Muscle of leg (tissue), 11 donors: ENCODE measurements around the gene POLA1. TPM values are rescaled to one million over a fixed set of nuclear protein-coding genes. Genes with fewer than 3 reads are reported as not detected.

Experiments used
- DNase-seq: peaks from one replicate; pipeline ENCODE4 v3.0.0; 2013
- H3K27ac ChIP-seq: one replicate; pipeline ENCODE4 v1.5.1; 2013; ENCODE audit warnings: mild to moderate bottlenecking, low read length, control low read depth
- H3K27me3 ChIP-seq: one replicate; pipeline ENCODE4 v1.6.1; 2013; ENCODE audit warnings: low read length; ENCODE audit not compliant: control insufficient read depth, insufficient read depth
- H3K36me3 ChIP-seq: one replicate; pipeline ENCODE4 v1.6.1; 2013; ENCODE audit warnings: low read length; ENCODE audit not compliant: control insufficient read depth, insufficient read depth
- H3K4me1 ChIP-seq: one replicate; pipeline ENCODE4 v1.6.1; 2013; ENCODE audit warnings: low read length; ENCODE audit not compliant: control insufficient read depth, insufficient read depth
- H3K4me3 ChIP-seq: one replicate; pipeline ENCODE4 v1.5.1; 2013; ENCODE audit warnings: low read length, control low read depth
- H3K9me3 ChIP-seq: replicated peaks from 2 replicates; pipeline ENCODE4 v1.6.1; 2013; ENCODE audit warnings: low read depth, low read length; ENCODE audit not compliant: control insufficient read depth
- WGBS: methylation state at CpG from one replicate; pipeline ENCODE4 v1.1.5; 2013; ENCODE audit warnings: missing lambda C conversion rate; ENCODE audit not compliant: insufficient coverage; 5-methylcytosine and 5-hydroxymethylcytosine counted together
- polyA plus RNA-seq, 8 donors: library from polyadenylated mRNA; unstranded; fragments of 120-200 nt; gene quantifications; one replicate each; pipeline versions ENCODE4 v1.2.1 to v1.2.3, GENCODE V29; 2013; ENCODE audit warnings: inconsistent platforms in 1 of 8, low replicate concordance in 1 of 8; ENCODE audit not compliant: insufficient read length in 8 of 8, insufficient read depth in 1 of 8
- total RNA-seq: library from RNA; stranded (reverse); fragments of 120-200 nt; gene quantifications from one replicate; pipeline ENCODE4 v1.2.4, GENCODE V29; 2013

The POLA1 gene
- total and polyA plus RNA-seq, 9 donors = 10.9 to 19.9 (median 16.3) TPM

DNA sequence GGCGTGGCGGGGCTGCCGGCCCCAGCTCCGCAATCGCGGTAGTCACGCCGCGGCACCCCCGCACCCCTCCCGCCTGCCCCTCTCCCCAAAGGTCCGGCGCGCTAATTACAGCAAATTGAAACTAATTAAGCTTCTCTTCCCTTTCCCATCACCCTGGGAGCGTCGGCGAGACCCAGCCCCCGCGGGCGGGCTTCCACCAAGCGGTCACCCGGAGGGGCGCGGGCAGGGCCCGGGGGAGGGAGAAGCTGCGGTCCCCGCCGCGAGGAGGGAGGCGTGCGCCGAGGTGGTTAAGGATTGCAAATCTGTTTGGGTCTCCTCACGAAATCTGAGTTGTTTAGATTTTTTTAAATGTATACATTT is 308.9 kb downstream of the POLA1 start:
- no peak overlapping the region for H3K4me3 ChIP-seq
- H3K4me1 ChIP-seq = peaks cover 12% of the 10 kb centered on the region
- peaks cover 75% of the 10 kb centered on the region for H3K27me3 ChIP-seq
- H3K36me3 ChIP-seq = no peaks in the 10 kb centered on the region
- no peak overlapping the region for H3K27ac ChIP-seq
- 21% methylated on average over 9 of the region's 33 CpGs for WGBS
- DNase-seq = no peak
- no peaks in the 10 kb centered on the region for H3K9me3 ChIP-seq

DNA sequence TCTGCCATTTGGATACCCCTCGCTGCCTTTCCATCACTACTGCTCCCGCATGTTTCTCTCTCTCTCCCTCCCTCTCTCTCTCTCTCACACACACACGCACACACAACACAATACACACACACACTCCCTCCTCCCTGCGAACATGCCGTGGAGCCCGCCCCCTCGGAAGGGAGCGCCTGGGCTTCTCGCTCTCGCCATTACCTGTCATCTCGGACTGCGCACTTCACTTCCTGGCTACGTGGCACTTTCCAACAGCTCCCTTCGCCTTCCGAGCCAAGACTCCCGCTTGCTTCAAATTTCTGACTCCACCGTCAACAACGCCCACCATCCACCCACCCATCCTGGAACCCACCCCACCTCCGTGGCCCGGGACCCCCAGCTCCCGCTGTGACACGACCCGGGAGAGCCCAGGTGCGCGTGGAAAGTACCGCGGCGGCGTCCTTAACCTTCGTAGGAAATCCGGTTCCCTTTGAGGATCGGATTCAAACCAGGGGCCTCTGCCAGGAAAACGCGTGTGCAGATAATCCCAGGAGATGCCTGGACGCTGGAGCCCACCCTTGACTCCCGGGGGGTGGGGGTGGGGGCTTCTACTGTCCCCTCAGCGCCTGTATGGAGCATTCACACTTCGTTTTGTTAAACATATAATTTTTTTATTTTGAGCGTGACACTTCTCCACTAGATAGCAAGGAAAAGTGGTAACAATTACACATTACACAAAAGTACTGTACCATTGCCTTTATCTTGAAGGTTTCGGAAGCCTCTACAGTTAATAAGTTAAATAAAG is 309.5 kb downstream of the POLA1 start:
- H3K27me3 ChIP-seq = peaks cover 80% of the 10 kb centered on the region
- H3K36me3 ChIP-seq = no peaks in the 10 kb centered on the region
- DNase-seq = no peak
- no peaks in the 10 kb centered on the region for H3K9me3 ChIP-seq
- no peak overlapping the region for H3K4me3 ChIP-seq
- WGBS = 20% methylated on average over 34 of the region's 40 CpGs
- peaks cover 12% of the 10 kb centered on the region for H3K4me1 ChIP-seq
- no peak overlapping the region for H3K27ac ChIP-seq

DNA sequence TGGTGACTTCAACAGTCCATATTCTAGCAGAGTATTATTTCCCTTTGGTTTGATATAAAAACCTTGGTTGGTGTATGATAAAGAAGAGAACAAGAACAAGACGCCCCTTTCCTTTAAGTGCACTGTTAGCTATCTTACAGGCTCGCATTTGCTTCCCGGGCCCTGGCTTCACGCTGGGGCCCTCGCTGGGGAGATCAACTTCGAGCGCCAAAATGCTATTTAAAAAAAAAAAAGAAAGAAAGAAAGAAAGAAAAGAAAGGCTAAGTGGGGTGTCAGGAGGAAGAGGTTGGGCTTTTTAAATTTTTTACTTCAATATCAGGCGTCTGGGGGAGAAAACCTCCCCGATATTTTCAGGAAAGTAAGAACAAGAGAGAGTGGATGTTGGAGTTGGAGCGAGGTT is 310.3 kb downstream of the POLA1 start:
- Histone ChIP-seq H3K4me3 (no peak overlapping the region), H3K27ac (no peak overlapping the region), H3K36me3 (no peaks in the 10 kb centered on the region), H3K9me3 (no peaks in the 10 kb centered on the region), H3K27me3 (peaks cover 82% of the 10 kb centered on the region), H3K4me1 (peaks cover 12% of the 10 kb centered on the region)
- WGBS = 40% methylated on average over 2 of the region's 10 CpGs
- no peak for DNase-seq

DNA sequence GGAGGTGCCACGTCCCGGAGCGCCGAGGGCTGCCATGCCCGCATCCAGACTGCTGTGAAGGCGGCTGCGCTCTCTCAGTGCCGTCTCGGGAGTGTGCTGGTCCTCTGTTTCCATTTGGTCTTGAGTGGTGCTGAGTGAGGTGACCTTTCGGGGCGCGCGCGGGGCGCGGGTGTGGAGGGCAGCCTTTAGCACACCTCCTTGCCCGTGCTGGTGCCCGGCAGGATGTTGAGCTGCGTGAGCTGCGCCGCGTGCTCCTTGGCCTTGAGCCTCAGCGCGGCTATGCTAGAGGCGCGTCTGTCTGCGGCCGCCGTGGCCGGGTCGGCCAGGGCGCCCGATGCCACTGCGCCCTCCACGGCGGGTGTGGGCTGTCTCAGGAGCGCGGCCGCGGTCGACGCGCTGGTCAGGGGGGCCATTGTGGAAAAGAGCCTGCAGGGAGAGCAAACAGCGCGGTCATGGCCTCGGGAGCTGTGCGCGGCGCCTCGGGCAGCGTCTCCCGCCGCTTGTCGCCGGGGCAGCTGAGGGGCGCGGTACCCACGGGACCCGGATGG is 310.8 kb downstream of the POLA1 start:
- Histone ChIP-seq H3K27me3 (peaks cover 85% of the 10 kb centered on the region), H3K4me3 (no peak overlapping the region), H3K9me3 (no peaks in the 10 kb centered on the region), H3K27ac (no peak overlapping the region), H3K4me1 (peaks cover 12% of the 10 kb centered on the region), H3K36me3 (no peaks in the 10 kb centered on the region)
- WGBS = 22% methylated on average over 59 of the region's 59 CpGs
- no peak for DNase-seq

DNA sequence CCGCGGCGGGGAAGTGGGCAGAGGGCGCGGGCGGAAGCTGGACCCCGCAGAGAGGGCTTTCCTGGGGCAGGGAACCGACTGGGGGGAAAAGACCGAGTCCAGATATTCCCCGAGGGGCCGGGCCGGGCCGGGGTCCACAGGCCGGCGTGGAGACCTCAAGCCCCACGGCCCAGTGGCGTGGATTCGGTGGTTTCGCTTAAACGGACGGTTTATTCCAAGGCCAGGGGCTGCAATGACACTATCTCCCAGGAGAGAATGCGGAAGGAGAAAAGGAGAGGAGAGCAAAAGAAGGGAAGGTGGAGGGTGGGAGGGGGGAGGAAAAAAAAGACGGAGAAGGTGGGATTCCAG is 311.3 kb downstream of the POLA1 start:
- H3K36me3 ChIP-seq = no peaks in the 10 kb centered on the region
- peaks cover 12% of the 10 kb centered on the region for H3K4me1 ChIP-seq
- peaks cover 90% of the 10 kb centered on the region for H3K27me3 ChIP-seq
- no peaks in the 10 kb centered on the region for H3K9me3 ChIP-seq
- no peak overlapping the region for H3K27ac ChIP-seq
- 26% methylated on average over 23 of the region's 23 CpGs for WGBS
- H3K4me3 ChIP-seq = no peak overlapping the region
- no peak for DNase-seq

DNA sequence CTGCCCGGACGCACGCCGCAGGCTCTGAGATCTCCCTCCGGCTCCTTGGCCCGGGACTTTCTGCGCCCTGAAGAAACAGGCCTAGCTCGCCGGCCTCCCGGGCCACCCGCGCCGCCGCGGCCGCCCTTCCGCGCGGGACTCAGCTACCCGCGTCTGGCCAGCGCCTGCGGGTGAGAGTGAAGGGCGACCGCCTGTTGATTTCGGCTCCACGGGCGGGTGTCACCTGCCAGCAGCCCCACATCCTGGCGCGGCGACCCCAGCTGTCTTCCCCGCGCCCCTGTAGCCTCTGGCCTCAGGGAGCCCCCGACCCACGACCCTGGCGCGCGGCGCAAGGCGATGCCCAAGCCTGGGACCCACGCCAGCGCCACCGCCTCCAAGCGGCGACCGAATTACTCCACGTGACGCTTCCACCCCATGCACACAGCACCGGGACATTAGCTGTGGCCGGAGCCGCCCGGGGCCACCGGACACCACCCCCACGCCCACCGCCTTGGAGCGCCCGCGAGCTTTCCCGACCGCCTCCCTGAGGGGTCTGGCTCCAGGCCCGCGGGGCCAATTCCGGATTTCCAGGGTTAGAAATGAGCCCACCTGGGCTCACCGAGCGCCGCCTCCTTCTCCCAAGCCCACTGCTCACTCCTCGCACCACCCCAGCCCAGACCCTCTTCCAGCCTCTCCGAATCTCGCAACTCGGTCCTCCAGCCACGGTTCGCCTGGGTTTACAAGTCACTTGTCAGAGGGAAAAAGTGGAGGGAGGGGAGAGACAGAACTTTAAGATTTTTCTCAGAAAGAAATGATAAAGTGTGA is 311.9 kb downstream of the POLA1 start:
- DNase-seq = no peak
- peaks cover 94% of the 10 kb centered on the region for H3K27me3 ChIP-seq
- H3K4me3 ChIP-seq = no peak overlapping the region
- WGBS = 20% methylated on average over 65 of the region's 72 CpGs
- H3K4me1 ChIP-seq = peaks cover 12% of the 10 kb centered on the region
- H3K27ac ChIP-seq = no peak overlapping the region
- no peaks in the 10 kb centered on the region for H3K36me3 ChIP-seq
- H3K9me3 ChIP-seq = no peaks in the 10 kb centered on the region

DNA sequence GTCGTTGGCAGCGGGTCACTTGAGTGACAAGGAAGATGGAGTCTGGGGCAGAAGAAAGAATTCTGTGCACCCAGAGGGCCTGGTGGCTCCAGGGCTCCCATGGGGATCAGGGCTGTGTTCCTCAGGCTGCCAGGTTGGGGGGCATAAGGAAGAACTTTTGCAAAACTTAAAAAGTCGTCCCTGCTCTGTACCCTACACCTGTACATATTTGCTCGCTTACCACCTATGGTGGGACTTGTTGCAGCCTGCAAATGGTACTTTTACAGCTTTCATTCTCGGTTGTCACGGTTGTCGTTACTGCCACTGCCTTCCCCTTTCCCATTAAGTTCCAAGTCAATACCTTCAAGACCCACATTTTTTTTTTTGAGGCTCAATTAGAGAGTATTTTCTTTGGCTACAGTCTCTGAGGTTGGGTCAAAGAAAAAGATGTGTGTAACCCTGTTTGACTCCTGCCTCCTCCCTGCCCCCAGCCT is 312.9 kb downstream of the POLA1 start:
- Histone ChIP-seq H3K9me3 (no peaks in the 10 kb centered on the region), H3K27ac (no peak overlapping the region), H3K27me3 (peaks cover 95% of the 10 kb centered on the region), H3K4me3 (no peak overlapping the region), H3K36me3 (no peaks in the 10 kb centered on the region), H3K4me1 (peaks cover 12% of the 10 kb centered on the region)
- 39% methylated on average over 6 of the region's 7 CpGs for WGBS
- no peak for DNase-seq

DNA sequence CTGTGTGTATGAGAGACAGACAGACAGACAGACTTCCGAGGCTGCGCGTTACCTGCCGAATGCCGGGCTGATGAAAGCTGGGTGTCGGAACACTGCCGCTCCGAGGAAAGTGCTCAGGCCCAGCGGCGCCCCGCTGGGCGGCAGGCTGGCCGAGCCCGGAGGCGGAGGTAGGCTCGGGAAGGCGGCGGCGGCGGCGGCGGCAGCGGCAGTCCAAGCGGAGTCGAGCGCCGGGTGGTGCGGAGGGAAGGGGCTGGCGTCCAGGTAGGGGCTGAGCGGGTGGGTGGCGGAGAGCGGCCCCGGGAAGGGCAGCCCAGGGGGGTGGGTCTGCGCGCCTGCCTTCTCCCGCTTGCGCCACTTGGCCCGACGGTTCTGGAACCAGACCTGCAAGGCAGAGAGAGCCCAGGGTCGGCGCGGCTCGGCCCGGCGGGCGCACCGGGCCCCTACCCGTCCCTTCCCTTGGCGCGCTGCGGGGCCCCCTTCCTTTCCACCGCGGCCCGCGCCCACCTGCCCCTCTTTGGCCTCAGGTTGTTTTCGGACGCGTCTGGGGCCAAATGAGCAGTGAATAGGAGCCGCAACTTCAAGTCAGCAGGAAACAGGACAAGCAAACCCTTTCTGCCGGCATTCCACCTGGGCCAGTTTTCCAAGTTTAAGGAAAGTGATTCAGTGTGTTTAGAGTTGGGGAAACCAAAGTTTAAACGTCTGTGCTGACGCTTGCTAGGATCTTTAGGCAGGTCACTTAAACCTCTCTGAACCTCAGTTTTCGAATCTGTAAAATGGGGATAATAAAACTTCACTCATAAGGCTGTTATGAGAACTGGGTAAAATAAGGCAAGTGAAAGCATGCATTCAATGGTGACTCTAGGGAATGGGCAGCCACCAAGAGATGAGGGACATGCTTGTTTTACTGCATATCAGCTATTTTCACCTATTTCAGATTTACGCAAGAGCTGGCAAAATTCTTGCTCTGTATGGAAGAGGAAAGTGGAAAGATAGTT is 313.6 kb downstream of the POLA1 start:
- Histone ChIP-seq H3K4me1 (peaks cover 12% of the 10 kb centered on the region), H3K9me3 (no peaks in the 10 kb centered on the region), H3K36me3 (no peaks in the 10 kb centered on the region), H3K27ac (no peak overlapping the region), H3K4me3 (no peak overlapping the region), H3K27me3 (peaks cover 96% of the 10 kb centered on the region)
- DNase-seq = no peak
- 17% methylated on average over 55 of the region's 64 CpGs for WGBS

DNA sequence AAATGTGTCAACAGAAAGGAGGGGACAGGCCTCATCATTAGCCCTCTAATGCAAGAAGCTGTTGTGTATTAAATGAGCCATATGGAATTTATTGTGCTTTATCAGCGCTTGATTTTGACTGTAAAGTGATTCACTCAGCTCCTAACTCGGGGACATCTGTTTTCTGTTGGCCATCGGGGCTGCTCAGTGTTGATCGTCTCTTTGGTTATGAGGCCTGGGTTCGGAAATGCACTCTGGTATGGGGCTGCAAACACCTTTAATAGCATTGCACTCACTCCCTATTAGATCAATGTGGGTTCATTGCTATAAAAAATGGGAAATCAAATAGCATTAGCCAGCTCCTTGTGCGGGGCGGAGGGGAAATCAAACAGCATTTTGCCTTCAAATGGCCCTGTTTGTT is 315.7 kb downstream of the POLA1 start:
- Histone ChIP-seq H3K27me3 (peaks cover 94% of the 10 kb centered on the region), H3K36me3 (no peaks in the 10 kb centered on the region), H3K4me3 (no peak overlapping the region), H3K4me1 (peaks cover 9% of the 10 kb centered on the region), H3K27ac (no peak overlapping the region), H3K9me3 (no peaks in the 10 kb centered on the region)
- DNase-seq = no peak
- 50% methylated on average over 2 of the region's 7 CpGs for WGBS
